ENCODE results near the gene CIRBP. TPM values are rescaled to one million over a fixed set of nuclear protein-coding genes. Genes with fewer than 3 reads are reported as not detected.

CIRBP gene
- total and polyA plus RNA-seq, 2 of the 13 experiments (the other 11 are each of a cell fraction or from before 2014, with no cell fraction given), result 133 to 140 TPM

DNA sequence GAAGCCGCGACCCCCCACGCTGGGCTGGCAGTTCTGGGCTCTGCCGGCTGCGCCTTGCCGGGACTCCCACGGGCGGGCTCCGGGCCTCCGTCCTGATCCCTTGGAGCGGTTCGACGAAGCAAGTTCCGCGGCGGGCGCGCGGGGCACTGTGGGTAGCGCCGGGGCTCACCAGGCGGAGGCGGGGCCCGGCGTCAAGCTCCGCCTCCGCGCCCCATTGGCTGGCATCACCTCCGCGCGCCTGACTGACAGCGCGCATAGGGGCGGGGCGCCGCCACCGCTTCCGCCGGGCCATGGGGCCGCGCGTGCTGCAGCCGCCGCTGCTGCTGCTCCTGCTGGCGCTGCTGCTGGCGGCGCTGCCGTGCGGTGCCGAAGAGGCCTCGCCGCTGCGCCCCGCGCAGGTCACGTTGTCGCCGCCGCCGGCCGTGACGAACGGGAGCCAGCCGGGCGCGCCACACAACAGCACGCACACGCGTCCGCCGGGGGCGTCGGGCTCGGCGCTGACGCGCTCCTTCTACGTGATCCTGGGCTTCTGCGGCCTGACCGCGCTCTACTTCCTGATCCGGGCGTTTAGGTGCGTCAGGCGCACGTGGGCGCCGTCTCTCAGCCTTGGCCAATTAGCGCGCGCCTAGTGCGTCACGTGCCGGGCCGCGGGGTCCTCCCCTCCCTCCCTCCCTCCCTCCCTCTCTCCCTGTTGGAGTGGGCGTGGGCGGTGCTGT, 6.3 kb downstream of the CIRBP start, which contains the start of gene FAM174C (continued):
- TF ChIP-seq, protein P1, sequence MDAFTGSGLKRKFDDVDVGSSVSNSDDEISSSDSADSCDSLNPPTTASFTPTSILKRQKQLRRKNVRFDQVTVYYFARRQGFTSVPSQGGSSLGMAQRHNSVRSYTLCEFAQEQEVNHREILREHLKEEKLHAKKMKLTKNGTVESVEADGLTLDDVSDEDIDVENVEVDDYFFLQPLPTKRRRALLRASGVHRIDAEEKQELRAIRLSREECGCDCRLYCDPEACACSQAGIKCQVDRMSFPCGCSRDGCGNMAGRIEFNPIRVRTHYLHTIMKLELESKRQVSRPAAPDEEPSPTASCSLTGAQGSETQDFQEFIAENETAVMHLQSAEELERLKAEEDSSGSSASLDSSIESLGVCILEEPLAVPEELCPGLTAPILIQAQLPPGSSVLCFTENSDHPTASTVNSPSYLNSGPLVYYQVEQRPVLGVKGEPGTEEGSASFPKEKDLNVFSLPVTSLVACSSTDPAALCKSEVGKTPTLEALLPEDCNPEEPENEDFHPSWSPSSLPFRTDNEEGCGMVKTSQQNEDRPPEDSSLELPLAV (CRISPR knock-in tag; conservative IDR thresholded peaks at IDR 0.05; ENCODE audit: low read depth), result peak; percentile 84; the same call in 1 of the 2 replicates
- TF ChIP-seq ZNF672 (CRISPR knock-in tag; IDR thresholded peaks at IDR 0.05) (peak; percentile 96), TAF15 (IDR thresholded peaks at IDR 0.05; ENCODE audit: low read depth, low read length, poor library complexity, severe bottlenecking) (peak; percentile 72), ZNF138 (CRISPR knock-in tag; IDR thresholded peaks at IDR 0.05; ENCODE audit: low read depth) (0 out of 2 replicates have a peak, but pooled peaks have one; percentile 38), SIN3B (IDR thresholded peaks at IDR 0.05; ENCODE audit: low read length) (no peak; the same call in 1 of the 2 replicates), CREB1 (IDR thresholded peaks at IDR 0.05) (peak; percentile 90), CREB1 (CRISPR knock-in tag; IDR thresholded peaks at IDR 0.05) (peak; percentile 84), HDAC1 (CRISPR knock-in tag; IDR thresholded peaks at IDR 0.05) (peak; percentile 2; the same call in 1 of the 2 replicates), RAD21 (CRISPR knock-in tag; IDR thresholded peaks at IDR 0.05) (peak; percentile 77; the same call in 1 of the 2 replicates), SRF (IDR thresholded peaks at IDR 0.05; ENCODE audit: low read depth, low read length) (no peak), ZNF253 (CRISPR knock-in tag; IDR thresholded peaks at IDR 0.05; ENCODE audit: borderline replicate concordance) (no peak; the same call in 1 of the 2 replicates), TP53 (CRISPR knock-in tag; conservative IDR thresholded peaks at IDR 0.05) (no peak), TBX3 (IDR thresholded peaks at IDR 0.05; ENCODE audit: borderline replicate concordance) (no peak), CEBPB (IDR thresholded peaks at IDR 0.05; ENCODE audit: borderline replicate concordance, low read depth, low read length) (no peak), TCF7L2 (IDR thresholded peaks at IDR 0.05; ENCODE audit: low read depth, low read length) (no peak), NFIB (CRISPR knock-in tag; IDR thresholded peaks at IDR 0.05; ENCODE audit: borderline replicate concordance) (no peak), XBP1 (CRISPR knock-in tag; IDR thresholded peaks at IDR 0.05) (no peak), HMG20B (CRISPR knock-in tag; conservative IDR thresholded peaks at IDR 0.05) (no peak), NFYC (CRISPR knock-in tag; IDR thresholded peaks at IDR 0.05) (peak; percentile 91), KDM5B (CRISPR knock-in tag; IDR thresholded peaks at IDR 0.05; ENCODE audit: borderline replicate concordance) (peak; percentile 77), SMC3 (IDR thresholded peaks at IDR 0.05; ENCODE audit: low read length) (no peak), ELF4 (CRISPR knock-in tag; IDR thresholded peaks at IDR 0.05; ENCODE audit: borderline replicate concordance) (no peak), FLYWCH1 (CRISPR knock-in tag; IDR thresholded peaks at IDR 0.05) (no peak), ZBTB7A (CRISPR knock-in tag; IDR thresholded peaks at IDR 0.05) (no peak), SAP130 (CRISPR knock-in tag; IDR thresholded peaks at IDR 0.05; ENCODE audit: low read depth) (peak; percentile 94)
- TF ChIP-seq, protein P2, sequence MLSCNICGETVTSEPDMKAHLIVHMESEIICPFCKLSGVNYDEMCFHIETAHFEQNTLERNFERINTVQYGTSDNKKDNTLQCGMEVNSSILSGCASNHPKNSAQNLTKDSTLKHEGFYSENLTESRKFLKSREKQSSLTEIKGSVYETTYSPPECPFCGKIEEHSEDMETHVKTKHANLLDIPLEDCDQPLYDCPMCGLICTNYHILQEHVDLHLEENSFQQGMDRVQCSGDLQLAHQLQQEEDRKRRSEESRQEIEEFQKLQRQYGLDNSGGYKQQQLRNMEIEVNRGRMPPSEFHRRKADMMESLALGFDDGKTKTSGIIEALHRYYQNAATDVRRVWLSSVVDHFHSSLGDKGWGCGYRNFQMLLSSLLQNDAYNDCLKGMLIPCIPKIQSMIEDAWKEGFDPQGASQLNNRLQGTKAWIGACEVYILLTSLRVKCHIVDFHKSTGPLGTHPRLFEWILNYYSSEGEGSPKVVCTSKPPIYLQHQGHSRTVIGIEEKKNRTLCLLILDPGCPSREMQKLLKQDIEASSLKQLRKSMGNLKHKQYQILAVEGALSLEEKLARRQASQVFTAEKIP (CRISPR knock-in tag; IDR thresholded peaks at IDR 0.05; ENCODE audit: borderline replicate concordance), result no peak
- TF ChIP-seq, protein P3, sequence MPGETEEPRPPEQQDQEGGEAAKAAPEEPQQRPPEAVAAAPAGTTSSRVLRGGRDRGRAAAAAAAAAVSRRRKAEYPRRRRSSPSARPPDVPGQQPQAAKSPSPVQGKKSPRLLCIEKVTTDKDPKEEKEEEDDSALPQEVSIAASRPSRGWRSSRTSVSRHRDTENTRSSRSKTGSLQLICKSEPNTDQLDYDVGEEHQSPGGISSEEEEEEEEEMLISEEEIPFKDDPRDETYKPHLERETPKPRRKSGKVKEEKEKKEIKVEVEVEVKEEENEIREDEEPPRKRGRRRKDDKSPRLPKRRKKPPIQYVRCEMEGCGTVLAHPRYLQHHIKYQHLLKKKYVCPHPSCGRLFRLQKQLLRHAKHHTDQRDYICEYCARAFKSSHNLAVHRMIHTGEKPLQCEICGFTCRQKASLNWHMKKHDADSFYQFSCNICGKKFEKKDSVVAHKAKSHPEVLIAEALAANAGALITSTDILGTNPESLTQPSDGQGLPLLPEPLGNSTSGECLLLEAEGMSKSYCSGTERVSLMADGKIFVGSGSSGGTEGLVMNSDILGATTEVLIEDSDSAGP (CRISPR knock-in tag; IDR thresholded peaks at IDR 0.05; ENCODE audit: borderline replicate concordance), result peak; percentile 61

All from HepG2 (cell line).